Heart left ventricle (tissue), 13 donors: ENCODE results near the gene PCDHGA1.

ENCODE experiments used
- CTCF ChIP-seq, 12 donors: fragments of 200-600 bp; sonication (generic) in 4 of 12; IDR thresholded peaks; one replicate each; pipeline versions ENCODE4 v1.5.0 to v1.8.0; 2018 to 2022; ENCODE audit warnings: antibody characterized with exemption in 12 of 12, mild to moderate bottlenecking in 5 of 12
- POLR2A ChIP-seq, 2 donors: fragments of 450-650 bp; IDR thresholded peaks; one replicate each; pipeline ENCODE4 v1.6.1; 2017; ENCODE audit warnings: antibody characterized with exemption in 2 of 2, mild to moderate bottlenecking in 2 of 2, moderate library complexity in 2 of 2
- donor health status: ischemic (EF 13 %, LVEDD 7.1; RV severe dilation, severe dysfunction).
- donor health status: DM: no; HTN: yes; CAD: no.
- donor health status: DM: no; HTN: no; CAD: no.
- donor health status: ischemic (EF 25% LVEDD 6.9; RV normal size, moderate dysfunction).
- donor health status: ischemic (EF 25% LVEDD 5.7; RV mildly dilated, moderate dysfunction).
- donor health status: ischemic (EF 35%, LVEDD 5.7; RV mildly dilated, moderate dysfunction).
- donor health status: nonischemic (EF 11% LVEDD 7.7; RV severe dilation, severe dysfunction).
- donor health status: DM: yes; HTN: yes; CAD: no.
- donor health status: PGD.
- donor health status: ischemic (EF 29% LVEDD 5.4; RV normal size, mild dysfunction).
- donor health status: nonischemic (EF 23%, LVEDD 6.1; RV moderate dilation, normal function).

- no peak for TF ChIP-seq POLR2A (IDR thresholded peaks at IDR 0.05)
- no peak for TF ChIP-seq CTCF (IDR thresholded peaks at IDR 0.05)
These were observed 181.5 kb downstream of the PCDHGA1 start for GRCh38 chr5:141511771-141512325.
